NB4 (cell line): ENCODE measurements around the gene OLA1.

ENCODE experiments used
- DNase-seq: peaks from one replicate; pipeline ENCODE4 v3.0.0; 2010; ENCODE audit warnings: low read depth
- H3K4me3 ChIP-seq: one replicate; pipeline ENCODE4 v1.5.1; 2011; ENCODE audit warnings: mild to moderate bottlenecking, low read depth, low read length, moderate library complexity
- MAX ChIP-seq: IDR thresholded peaks from 2 replicates; pipeline ENCODE4 v1.6.1; 2011; ENCODE audit warnings: low read depth, low read length
- MYC ChIP-seq: IDR thresholded peaks from 2 replicates; pipeline ENCODE4 v1.6.1; 2011; ENCODE audit warnings: low read depth, low read length
- POLR2A ChIP-seq: IDR thresholded peaks from 2 replicates; pipeline ENCODE4 v1.6.1; 2011; ENCODE audit warnings: mild to moderate bottlenecking; ENCODE audit not compliant: insufficient read length; ENCODE audit errors: extremely low read depth
- TF ChIP-seq, protein P1 (sequence below): IDR thresholded peaks from one replicate; pipeline ENCODE4 v1.5.1; 2012; ENCODE audit warnings: low read depth, low read length

Gene OLA1

GRCh38 chr2:174217869-174218268 is 30.5 kb downstream of the OLA1 start:
- H3K4me3 ChIP-seq, result no peak overlapping the region
- TF ChIP-seq POLR2A, result no peak
- TF ChIP-seq MAX, result no peak
- TF ChIP-seq, protein P1, sequence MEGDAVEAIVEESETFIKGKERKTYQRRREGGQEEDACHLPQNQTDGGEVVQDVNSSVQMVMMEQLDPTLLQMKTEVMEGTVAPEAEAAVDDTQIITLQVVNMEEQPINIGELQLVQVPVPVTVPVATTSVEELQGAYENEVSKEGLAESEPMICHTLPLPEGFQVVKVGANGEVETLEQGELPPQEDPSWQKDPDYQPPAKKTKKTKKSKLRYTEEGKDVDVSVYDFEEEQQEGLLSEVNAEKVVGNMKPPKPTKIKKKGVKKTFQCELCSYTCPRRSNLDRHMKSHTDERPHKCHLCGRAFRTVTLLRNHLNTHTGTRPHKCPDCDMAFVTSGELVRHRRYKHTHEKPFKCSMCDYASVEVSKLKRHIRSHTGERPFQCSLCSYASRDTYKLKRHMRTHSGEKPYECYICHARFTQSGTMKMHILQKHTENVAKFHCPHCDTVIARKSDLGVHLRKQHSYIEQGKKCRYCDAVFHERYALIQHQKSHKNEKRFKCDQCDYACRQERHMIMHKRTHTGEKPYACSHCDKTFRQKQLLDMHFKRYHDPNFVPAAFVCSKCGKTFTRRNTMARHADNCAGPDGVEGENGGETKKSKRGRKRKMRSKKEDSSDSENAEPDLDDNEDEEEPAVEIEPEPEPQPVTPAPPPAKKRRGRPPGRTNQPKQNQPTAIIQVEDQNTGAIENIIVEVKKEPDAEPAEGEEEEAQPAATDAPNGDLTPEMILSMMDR, result no peak
- DNase-seq, result no peak

GRCh38 chr2:174211954-174212353 is 36.4 kb downstream of the OLA1 start:
- TF ChIP-seq, protein P1, result no peak
- no peak for TF ChIP-seq MAX
- no peak for TF ChIP-seq POLR2A
- TF ChIP-seq MYC, result no peak
- no peak for DNase-seq
- no peak overlapping the region for H3K4me3 ChIP-seq

DNA sequence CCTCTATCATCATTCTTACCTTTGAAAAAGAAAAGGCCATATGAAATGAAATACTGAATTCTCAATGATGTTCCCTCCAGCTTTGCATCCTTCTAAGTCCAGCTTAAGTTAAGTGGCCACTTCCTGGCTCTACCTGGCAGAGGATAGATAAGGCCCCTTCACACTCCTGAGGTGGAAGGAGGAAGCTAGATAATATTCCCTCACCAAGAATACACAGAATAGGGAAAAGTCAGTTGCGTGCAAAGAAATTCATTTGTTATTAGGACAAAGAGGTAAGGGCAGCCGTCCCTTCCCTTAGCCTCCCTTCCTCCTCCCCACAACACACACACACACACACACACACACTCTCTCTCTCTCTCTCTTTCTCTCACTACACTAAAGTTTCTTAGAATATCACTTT is 37.5 kb downstream of the OLA1 start:
- DNase-seq, result no peak
- no peak overlapping the region for H3K4me3 ChIP-seq

DNA sequence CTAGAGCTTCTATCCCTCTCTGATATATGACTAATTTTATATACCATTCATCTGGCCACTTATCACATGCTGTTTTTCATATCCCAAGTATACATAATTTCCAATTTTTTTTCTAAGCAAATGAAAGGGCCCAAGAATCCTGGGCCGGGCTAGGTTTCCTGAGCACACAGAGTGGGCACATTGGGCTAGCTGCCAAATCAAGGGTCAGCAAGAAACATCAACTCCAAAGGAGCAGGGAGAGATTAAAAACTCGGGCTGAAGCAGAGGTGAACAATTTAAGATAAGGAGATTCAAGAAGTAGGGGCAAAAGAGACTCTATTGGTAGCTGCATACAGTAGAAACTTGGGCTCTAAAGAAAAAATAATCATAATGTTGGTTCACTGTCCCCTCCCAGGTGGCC is 39.0 kb downstream of the OLA1 start:
- no peak for DNase-seq
- no peak overlapping the region for H3K4me3 ChIP-seq
- TF ChIP-seq MAX (no peak), POLR2A (no peak), MYC (no peak)
- TF ChIP-seq, protein P1, result no peak

More for the DNA sequence above, 37.5 kb downstream of the OLA1 start:
- TF ChIP-seq MAX (no peak), POLR2A (no peak)
- TF ChIP-seq, protein P1, result no peak

DNA sequence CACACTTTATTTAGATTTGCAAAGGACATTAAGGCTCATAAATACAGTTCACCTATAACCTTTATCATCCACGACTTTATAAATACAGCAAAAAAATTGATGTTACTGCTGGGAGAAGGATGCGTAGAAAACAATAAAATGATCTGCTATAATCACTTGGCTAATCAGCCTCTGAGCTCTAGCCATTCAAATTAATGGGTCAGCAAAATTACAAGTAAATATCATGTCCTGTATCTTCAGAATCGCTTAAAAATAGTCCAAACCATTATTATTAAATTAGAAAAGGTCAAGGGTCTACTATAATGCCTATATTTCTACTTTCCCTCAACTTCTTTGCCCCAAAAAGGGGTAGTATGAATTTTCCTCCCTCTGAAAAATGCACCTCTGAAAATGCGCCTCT is 40.3 kb downstream of the OLA1 start:
- no peak for DNase-seq
- no peak overlapping the region for H3K4me3 ChIP-seq
- TF ChIP-seq MYC (no peak), POLR2A (no peak), MAX (no peak)
- TF ChIP-seq, protein P1, result no peak

- DNase-seq, result no peak
- TF ChIP-seq POLR2A, result no peak
- TF ChIP-seq MYC, result no peak
- TF ChIP-seq MAX, result no peak
- no peak overlapping the region for H3K4me3 ChIP-seq
Observed at GRCh38 chr2:174205562-174205961, 42.8 kb downstream of the OLA1 start.

DNA sequence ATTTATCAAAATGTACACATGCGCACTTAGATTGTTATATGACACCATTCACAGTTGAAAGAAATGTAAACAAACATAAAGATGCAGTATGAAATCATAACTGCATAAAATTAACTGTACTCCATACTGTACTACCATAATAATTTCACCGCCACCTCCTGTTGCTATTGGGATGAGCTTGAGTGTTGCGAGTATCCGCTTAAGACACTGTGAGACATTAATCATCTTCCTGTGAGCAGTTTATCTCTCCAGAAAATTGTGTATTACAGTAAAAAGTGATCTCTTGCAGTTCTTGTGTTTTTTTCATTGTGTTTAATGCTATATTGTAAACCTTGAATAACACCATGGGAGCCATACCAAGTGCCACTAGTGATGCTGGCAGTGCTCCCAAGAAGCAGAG is 46.1 kb downstream of the OLA1 start:
- no peak overlapping the region for H3K4me3 ChIP-seq
- no peak for TF ChIP-seq MYC
- TF ChIP-seq POLR2A, result no peak
- no peak for TF ChIP-seq MAX
- TF ChIP-seq, protein P1, result no peak
- DNase-seq, result no peak
